GM23338 (cell line): Measurements from ENCODE around the gene CHST11. TPM values are rescaled to one million over a fixed set of nuclear protein-coding genes. Genes with fewer than 3 reads are reported as not detected.

Source experiments
- ATAC-seq: fragments of 200-7000 bp; cut with Tn5 transposase; 3 replicates; pipeline ENCODE4 v1.9.1; 2020
- DNase-seq: peaks from one replicate; pipeline ENCODE4 v3.0.0-alpha.2; 2015; ENCODE audit warnings: low spot score
- H2AFZ ChIP-seq: fragments of 200-600 bp; sonication (generic); 2 replicates; pipeline ENCODE4 v1.8.0; 2016; ENCODE audit warnings: antibody characterized with exemption, mild to moderate bottlenecking, moderate library complexity
- H3F3A ChIP-seq: fragments of 200-600 bp; sonication (generic); replicated peaks from 2 replicates; pipeline ENCODE4 v1.8.0; 2017; ENCODE audit warnings: antibody characterized with exemption, mixed run types, low read depth
- H3K27ac ChIP-seq: fragments of 200-600 bp; sonication (generic); 2 replicates; pipeline ENCODE4 v1.6.1; 2016; ENCODE audit warnings: low read depth
- H3K27me3 ChIP-seq: fragments of 200-600 bp; sonication (generic); 2 replicates; pipeline ENCODE4 v1.8.0; 2016; ENCODE audit warnings: mild to moderate bottlenecking, mixed run types, moderate library complexity; ENCODE audit not compliant: insufficient read depth
- H3K36me3 ChIP-seq: fragments of 200-600 bp; sonication (generic); 2 replicates; pipeline ENCODE4 v1.8.0; 2016; ENCODE audit warnings: mild to moderate bottlenecking; ENCODE audit not compliant: insufficient read depth
- H3K4me1 ChIP-seq: fragments of 200-600 bp; sonication (generic); 2 replicates; pipeline ENCODE4 v1.8.0; 2016; ENCODE audit warnings: mild to moderate bottlenecking, moderate library complexity; ENCODE audit not compliant: insufficient read depth
- H3K4me2 ChIP-seq: fragments of 200-600 bp; sonication (generic); 2 replicates; pipeline ENCODE4 v1.7.1; 2017; ENCODE audit warnings: mixed run types
- H3K4me3 ChIP-seq: fragments of 200-600 bp; sonication (generic); 2 replicates; pipeline ENCODE4 v1.6.1; 2016; ENCODE audit warnings: mixed run types
- H3K79me2 ChIP-seq: fragments of 200-600 bp; sonication (generic); replicated peaks from 2 replicates; pipeline ENCODE4 v1.8.0; 2017; ENCODE audit warnings: mild to moderate bottlenecking; ENCODE audit not compliant: insufficient read depth
- H3K9me2 ChIP-seq: fragments of 200-600 bp; sonication (generic); 2 replicates; pipeline ENCODE4 v1.8.0; 2017; ENCODE audit not compliant: insufficient read depth
- H4K20me1 ChIP-seq: fragments of 200-600 bp; sonication (generic); replicated peaks from 2 replicates; pipeline ENCODE4 v1.8.0; 2017; ENCODE audit warnings: mild to moderate bottlenecking; ENCODE audit not compliant: insufficient read depth
- H3K27ac Mint-ChIP-seq: 2 replicates; pipeline ENCODE4 v1.8.0; 2020; ENCODE audit warnings: inconsistent platforms, mild to moderate bottlenecking, moderate library complexity, mixed read lengths
- H3K27me3 Mint-ChIP-seq: 3 replicates; pipeline ENCODE4 v1.8.0; 2022; ENCODE audit warnings: low read depth, mild to moderate bottlenecking, moderate library complexity, mixed read lengths, inconsistent platforms; ENCODE audit not compliant: insufficient read depth, poor library complexity
- H3K36me3 Mint-ChIP-seq: 3 replicates; pipeline ENCODE4 v1.8.0; 2021; ENCODE audit warnings: low read depth, mild to moderate bottlenecking, inconsistent platforms, moderate library complexity, mixed read lengths
- H3K4me1 Mint-ChIP-seq: 3 replicates; pipeline ENCODE4 v1.8.0; 2020; ENCODE audit warnings: mild to moderate bottlenecking, inconsistent platforms, mixed read lengths
- H3K4me3 Mint-ChIP-seq: 3 replicates; pipeline ENCODE4 v1.8.0; 2021; ENCODE audit warnings: moderate library complexity, mild to moderate bottlenecking, inconsistent platforms, mixed read lengths
- H3K9me3 Mint-ChIP-seq: 3 replicates; pipeline ENCODE4 v1.8.0; 2020; ENCODE audit warnings: moderate library complexity, mild to moderate bottlenecking, inconsistent platforms, mixed read lengths
- EZH2 ChIP-seq: fragments of 200-600 bp; sonication (generic); IDR thresholded peaks from one replicate; pipeline ENCODE4 v1.8.0; 2017; ENCODE audit warnings: antibody characterized with exemption, mild to moderate bottlenecking, low read depth; ENCODE audit not compliant: unreplicated experiment
- POLR2AphosphoS5 ChIP-seq: IDR thresholded peaks from 2 replicates; pipeline ENCODE4 v1.6.1; 2016; ENCODE audit warnings: antibody characterized with exemption, low read depth
- ZNF114 ChIP-seq: fragments of 250-450 bp; sonication (Bioruptor Pico); IDR thresholded peaks from 2 replicates; pipeline ENCODE4 v1.5.0; 2020; ENCODE audit warnings: mild to moderate bottlenecking, moderate library complexity
- ZNF331 ChIP-seq: fragments of 250-450 bp; sonication (Bioruptor Pico); IDR thresholded peaks from 2 replicates; pipeline ENCODE4 v1.5.0; 2020; ENCODE audit warnings: low read depth, mild to moderate bottlenecking, moderate library complexity
- ZNF462 ChIP-seq: fragments of 250-450 bp; sonication (Bioruptor Pico); IDR thresholded peaks from 2 replicates; pipeline ENCODE4 v1.5.0; 2020; ENCODE audit warnings: mild to moderate bottlenecking, moderate library complexity
- polyA plus RNA-seq: library from polyadenylated mRNA; unstranded; fragments of >200 nt; fragmentation: Nextera tagmentation; extraction: Ambion mirVana; gene quantifications from 2 replicates; pipeline ENCODE4 v1.2.1, GENCODE V29; 2016
- total RNA-seq: library from RNA; depleted of rRNA; stranded (reverse); fragments of >200 nt; shearing (Covaris generic); gene quantifications from 2 replicates; pipeline ENCODE4 v1.2.3, GENCODE V29; 2014

CHST11 gene
- total and polyA plus RNA-seq, 2 experiments from 2014 or later = 7.7 to 25.7 TPM

DNA sequence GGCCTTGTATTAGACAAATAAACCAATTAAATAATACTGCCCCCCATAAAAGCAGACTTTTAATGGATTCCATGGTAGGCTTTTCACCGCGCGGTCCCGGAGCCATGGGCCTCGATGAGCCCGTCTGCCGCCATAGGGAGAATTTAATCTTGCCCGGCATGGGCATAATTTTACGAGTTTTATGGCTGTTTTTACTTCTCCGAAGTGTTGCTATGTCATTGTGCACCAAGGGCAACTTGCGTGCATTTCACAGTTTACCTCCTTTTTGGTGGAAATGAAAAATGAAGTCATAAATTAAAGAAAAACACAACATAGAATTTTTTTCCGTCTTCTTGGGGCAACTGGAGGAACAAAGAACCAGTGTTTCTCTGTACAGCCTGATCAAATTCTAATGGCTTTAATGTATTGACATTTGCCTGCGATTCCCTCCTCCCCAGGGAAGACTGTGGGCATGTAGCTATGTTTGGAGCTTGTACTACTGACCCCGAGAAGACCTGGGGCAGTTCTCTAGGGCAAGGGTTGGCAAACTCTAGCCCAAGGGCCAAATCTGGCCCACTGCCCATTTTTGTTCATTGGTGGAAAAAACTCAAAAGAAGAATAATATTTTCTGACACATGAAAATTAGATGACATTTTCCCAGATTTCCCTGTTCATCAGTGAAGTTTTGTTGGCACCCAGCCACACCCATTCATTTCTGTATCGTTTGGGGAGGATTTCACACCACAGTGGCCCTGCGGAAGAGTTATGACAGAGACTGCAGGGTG, 142.7 kb downstream of the CHST11 start:
- Histone ChIP-seq H3K27me3 (no peaks in the 10 kb centered on the region), H3K4me1 (peaks cover 18% of the 10 kb centered on the region; the same call in 1 of the 2 replicates), H3K4me3 (no peak overlapping the region), H3K79me2 (no peaks in the 10 kb centered on the region), H3K4me2 (no peak overlapping the region), H3K36me3 (no peaks in the 10 kb centered on the region), H2AFZ (no peak overlapping the region), H3K9me2 (no peaks in the 10 kb centered on the region), H3F3A (no peaks in the 10 kb centered on the region), H3K27ac (no peak overlapping the region), H4K20me1 (no peaks in the 10 kb centered on the region; the same call in 1 of the 2 replicates)
- DNase-seq = no peak
- no peak overlapping the region for H3K4me3 Mint-ChIP-seq
- H3K27ac Mint-ChIP-seq = no peak overlapping the region
- ATAC-seq = no peak
- H3K36me3 Mint-ChIP-seq = peaks cover 4% of the 10 kb centered on the region; the same call in 1 of the 3 replicates
- peaks cover 35% of the 10 kb centered on the region for H3K4me1 Mint-ChIP-seq
- H3K27me3 Mint-ChIP-seq = peaks cover 8% of the 10 kb centered on the region
- TF ChIP-seq ZNF462 (CRISPR knock-in tag) (no peak), POLR2AphosphoS5 (no peak), ZNF331 (CRISPR knock-in tag) (no peak), EZH2 (no peak), ZNF114 (CRISPR knock-in tag) (no peak)
- no peaks in the 10 kb centered on the region for H3K9me3 Mint-ChIP-seq
